Measurements from ENCODE around the gene SLC49A4. TPM values are rescaled to one million over a fixed set of nuclear protein-coding genes. Genes with fewer than 3 reads are reported as not detected.

The SLC49A4 gene
- total RNA-seq, 1 experiment from 2014 or later = 10.2 TPM

DNA sequence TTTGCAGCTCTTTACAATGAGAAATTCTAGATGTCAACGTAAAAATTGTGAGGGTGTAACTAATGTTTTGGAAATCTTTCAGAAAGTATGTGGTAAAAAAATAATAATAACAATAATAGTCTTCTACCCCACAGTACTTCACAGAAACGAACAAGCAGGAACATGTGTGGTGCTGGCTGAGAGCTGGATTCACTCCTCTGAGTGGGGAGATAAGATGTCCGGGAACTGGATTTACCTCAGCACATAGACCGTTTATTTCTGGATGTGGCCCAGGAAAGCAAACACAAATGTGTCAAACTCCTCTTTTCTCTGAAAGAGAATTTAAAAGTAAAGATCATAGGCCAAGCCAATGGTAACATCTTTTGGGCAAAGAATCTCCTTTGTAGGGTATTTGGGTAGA lies 103.4 kb downstream of the SLC49A4 start (continued):
- TF ChIP-seq, protein P1, sequence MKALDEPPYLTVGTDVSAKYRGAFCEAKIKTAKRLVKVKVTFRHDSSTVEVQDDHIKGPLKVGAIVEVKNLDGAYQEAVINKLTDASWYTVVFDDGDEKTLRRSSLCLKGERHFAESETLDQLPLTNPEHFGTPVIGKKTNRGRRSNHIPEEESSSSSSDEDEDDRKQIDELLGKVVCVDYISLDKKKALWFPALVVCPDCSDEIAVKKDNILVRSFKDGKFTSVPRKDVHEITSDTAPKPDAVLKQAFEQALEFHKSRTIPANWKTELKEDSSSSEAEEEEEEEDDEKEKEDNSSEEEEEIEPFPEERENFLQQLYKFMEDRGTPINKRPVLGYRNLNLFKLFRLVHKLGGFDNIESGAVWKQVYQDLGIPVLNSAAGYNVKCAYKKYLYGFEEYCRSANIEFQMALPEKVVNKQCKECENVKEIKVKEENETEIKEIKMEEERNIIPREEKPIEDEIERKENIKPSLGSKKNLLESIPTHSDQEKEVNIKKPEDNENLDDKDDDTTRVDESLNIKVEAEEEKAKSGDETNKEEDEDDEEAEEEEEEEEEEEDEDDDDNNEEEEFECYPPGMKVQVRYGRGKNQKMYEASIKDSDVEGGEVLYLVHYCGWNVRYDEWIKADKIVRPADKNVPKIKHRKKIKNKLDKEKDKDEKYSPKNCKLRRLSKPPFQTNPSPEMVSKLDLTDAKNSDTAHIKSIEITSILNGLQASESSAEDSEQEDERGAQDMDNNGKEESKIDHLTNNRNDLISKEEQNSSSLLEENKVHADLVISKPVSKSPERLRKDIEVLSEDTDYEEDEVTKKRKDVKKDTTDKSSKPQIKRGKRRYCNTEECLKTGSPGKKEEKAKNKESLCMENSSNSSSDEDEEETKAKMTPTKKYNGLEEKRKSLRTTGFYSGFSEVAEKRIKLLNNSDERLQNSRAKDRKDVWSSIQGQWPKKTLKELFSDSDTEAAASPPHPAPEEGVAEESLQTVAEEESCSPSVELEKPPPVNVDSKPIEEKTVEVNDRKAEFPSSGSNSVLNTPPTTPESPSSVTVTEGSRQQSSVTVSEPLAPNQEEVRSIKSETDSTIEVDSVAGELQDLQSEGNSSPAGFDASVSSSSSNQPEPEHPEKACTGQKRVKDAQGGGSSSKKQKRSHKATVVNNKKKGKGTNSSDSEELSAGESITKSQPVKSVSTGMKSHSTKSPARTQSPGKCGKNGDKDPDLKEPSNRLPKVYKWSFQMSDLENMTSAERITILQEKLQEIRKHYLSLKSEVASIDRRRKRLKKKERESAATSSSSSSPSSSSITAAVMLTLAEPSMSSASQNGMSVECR (CRISPR knock-in tag; IDR thresholded peaks at IDR 0.05; ENCODE audit: borderline replicate concordance) = no peak
- TF ChIP-seq FOXP4 (CRISPR knock-in tag; IDR thresholded peaks at IDR 0.05) (no peak), NFYB (CRISPR knock-in tag; conservative IDR thresholded peaks at IDR 0.05; ENCODE audit: low read depth) (no peak)

- ChIA-PET CTCF (interaction anchor here (0.9 to 1.7 kb wide), 4 partner anchors 9 to 126 kb away, joined by 3 to 8 read pairs (median 3); partner anchors contain the start of gene SEMA5B), POLR2A (no interaction called here)
- Mint-ChIP-seq H3K4me1 (peaks cover 15% of the 10 kb centered on the region), H3K9me3 (no peaks in the 10 kb centered on the region), H3K27ac (no peak overlapping the region), H3K27me3 (ENCODE audit: low read depth) (no peaks in the 10 kb centered on the region), H3K36me3 (no peaks in the 10 kb centered on the region), H3K4me3 (no peak overlapping the region)
- DNase-seq (ENCODE audit: low spot score) = no peak
- ATAC-seq = no peak
- TF ChIP-seq ZNF281 (CRISPR knock-in tag; IDR thresholded peaks at IDR 0.05) = no peak
- TF ChIP-seq NFE2L1 (CRISPR knock-in tag; IDR thresholded peaks at IDR 0.05) = no peak
- TF ChIP-seq TP53 (CRISPR knock-in tag; IDR thresholded peaks at IDR 0.05) = no peak
- TF ChIP-seq USF2 (CRISPR knock-in tag; IDR thresholded peaks at IDR 0.05) = no peak
- TF ChIP-seq FOXP4 (CRISPR knock-in tag; IDR thresholded peaks at IDR 0.05) = no peak
- TF ChIP-seq ZBTB21 (CRISPR knock-in tag; IDR thresholded peaks at IDR 0.05; ENCODE audit: borderline replicate concordance) = no peak
- TF ChIP-seq, protein P2, sequence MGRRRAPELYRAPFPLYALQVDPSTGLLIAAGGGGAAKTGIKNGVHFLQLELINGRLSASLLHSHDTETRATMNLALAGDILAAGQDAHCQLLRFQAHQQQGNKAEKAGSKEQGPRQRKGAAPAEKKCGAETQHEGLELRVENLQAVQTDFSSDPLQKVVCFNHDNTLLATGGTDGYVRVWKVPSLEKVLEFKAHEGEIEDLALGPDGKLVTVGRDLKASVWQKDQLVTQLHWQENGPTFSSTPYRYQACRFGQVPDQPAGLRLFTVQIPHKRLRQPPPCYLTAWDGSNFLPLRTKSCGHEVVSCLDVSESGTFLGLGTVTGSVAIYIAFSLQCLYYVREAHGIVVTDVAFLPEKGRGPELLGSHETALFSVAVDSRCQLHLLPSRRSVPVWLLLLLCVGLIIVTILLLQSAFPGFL (CRISPR knock-in tag; IDR thresholded peaks at IDR 0.05; ENCODE audit: borderline replicate concordance) = no peak
- TF ChIP-seq SOX15 (CRISPR knock-in tag; IDR thresholded peaks at IDR 0.05) = no peak
- TF ChIP-seq ESRRA (CRISPR knock-in tag; IDR thresholded peaks at IDR 0.05; ENCODE audit: borderline replicate concordance) = no peak
- no peak for TF ChIP-seq PRRX2 (CRISPR knock-in tag; IDR thresholded peaks at IDR 0.05)
- TF ChIP-seq NR3C1 (CRISPR knock-in tag; conservative IDR thresholded peaks at IDR 0.05; ENCODE audit: low read depth) = no peak
- no peak for TF ChIP-seq RELA (CRISPR knock-in tag; IDR thresholded peaks at IDR 0.05; ENCODE audit: borderline replicate concordance)
- TF ChIP-seq AFF4 (CRISPR knock-in tag; IDR thresholded peaks at IDR 0.05; ENCODE audit: borderline replicate concordance) = no peak
- TF ChIP-seq ZNF423 (CRISPR knock-in tag; IDR thresholded peaks at IDR 0.05) = no peak
- no peak for TF ChIP-seq USF1 (CRISPR knock-in tag; IDR thresholded peaks at IDR 0.05)
- no peak for TF ChIP-seq NR1H2 (CRISPR knock-in tag; IDR thresholded peaks at IDR 0.05)
Measured at GRCh38 chr3:122902326-122902725, 107.5 kb downstream of the SLC49A4 start.
